ENCODE data around the gene TAF15. TPM values are rescaled to one million over a fixed set of nuclear protein-coding genes. Genes with fewer than 3 reads are reported as not detected.

The TAF15 gene
- total and polyA plus RNA-seq, 10 of the 15 experiments (the other 5 are each of a cell fraction or from before 2014, with no cell fraction given), result 9.5 to 259 (median 40.4) TPM

DNA sequence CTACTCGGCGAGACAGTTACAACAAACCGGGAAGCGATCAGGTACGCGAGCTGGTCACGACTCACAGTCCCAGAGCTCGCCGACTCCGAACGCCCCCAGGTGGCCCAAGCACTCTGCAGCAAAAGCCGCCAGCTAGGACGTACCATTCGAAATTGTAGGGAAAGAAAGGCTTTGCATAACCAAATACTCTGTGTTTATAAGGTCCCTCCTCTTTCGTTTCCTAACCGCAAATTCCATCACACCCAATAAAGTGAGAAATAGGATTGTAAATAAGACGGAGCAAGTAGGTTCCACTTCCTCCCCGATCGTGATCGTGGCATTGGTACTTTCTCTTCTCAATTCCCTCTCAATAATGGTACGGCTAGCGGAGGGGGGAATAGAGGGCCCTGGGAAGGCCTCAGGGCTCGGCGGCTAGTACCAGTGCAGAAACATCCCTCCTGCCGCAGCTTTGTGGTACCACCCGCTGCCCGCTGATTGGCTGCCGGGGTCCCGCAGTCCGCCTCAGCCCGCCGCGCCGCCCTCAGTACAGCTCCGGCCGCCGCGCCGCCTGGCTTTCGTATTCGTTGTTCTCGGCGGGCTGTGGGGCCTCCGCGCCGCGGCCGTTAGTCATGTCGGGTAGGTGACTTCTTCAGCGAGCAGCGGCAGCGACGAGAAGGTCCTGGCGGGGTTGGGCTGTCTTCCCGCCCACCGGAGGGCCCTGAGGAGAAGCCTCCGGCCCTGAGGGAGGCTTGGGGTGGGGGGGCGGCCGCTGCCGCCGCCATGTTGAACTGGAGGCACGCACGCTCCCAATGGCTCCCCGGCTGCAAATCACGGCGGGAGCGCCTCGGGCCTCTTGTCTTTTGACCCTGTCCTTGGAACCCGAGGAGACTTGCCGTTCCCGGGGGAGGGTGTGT lies at the start of gene TAF15 (continued):
- TF ChIP-seq, protein P1, sequence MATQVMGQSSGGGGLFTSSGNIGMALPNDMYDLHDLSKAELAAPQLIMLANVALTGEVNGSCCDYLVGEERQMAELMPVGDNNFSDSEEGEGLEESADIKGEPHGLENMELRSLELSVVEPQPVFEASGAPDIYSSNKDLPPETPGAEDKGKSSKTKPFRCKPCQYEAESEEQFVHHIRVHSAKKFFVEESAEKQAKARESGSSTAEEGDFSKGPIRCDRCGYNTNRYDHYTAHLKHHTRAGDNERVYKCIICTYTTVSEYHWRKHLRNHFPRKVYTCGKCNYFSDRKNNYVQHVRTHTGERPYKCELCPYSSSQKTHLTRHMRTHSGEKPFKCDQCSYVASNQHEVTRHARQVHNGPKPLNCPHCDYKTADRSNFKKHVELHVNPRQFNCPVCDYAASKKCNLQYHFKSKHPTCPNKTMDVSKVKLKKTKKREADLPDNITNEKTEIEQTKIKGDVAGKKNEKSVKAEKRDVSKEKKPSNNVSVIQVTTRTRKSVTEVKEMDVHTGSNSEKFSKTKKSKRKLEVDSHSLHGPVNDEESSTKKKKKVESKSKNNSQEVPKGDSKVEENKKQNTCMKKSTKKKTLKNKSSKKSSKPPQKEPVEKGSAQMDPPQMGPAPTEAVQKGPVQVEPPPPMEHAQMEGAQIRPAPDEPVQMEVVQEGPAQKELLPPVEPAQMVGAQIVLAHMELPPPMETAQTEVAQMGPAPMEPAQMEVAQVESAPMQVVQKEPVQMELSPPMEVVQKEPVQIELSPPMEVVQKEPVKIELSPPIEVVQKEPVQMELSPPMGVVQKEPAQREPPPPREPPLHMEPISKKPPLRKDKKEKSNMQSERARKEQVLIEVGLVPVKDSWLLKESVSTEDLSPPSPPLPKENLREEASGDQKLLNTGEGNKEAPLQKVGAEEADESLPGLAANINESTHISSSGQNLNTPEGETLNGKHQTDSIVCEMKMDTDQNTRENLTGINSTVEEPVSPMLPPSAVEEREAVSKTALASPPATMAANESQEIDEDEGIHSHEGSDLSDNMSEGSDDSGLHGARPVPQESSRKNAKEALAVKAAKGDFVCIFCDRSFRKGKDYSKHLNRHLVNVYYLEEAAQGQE (IDR thresholded peaks at IDR 0.05; ENCODE audit: low read depth, low read length), result peak; percentile 48; the same call in 1 of the 2 replicates
- TF ChIP-seq, protein P2, sequence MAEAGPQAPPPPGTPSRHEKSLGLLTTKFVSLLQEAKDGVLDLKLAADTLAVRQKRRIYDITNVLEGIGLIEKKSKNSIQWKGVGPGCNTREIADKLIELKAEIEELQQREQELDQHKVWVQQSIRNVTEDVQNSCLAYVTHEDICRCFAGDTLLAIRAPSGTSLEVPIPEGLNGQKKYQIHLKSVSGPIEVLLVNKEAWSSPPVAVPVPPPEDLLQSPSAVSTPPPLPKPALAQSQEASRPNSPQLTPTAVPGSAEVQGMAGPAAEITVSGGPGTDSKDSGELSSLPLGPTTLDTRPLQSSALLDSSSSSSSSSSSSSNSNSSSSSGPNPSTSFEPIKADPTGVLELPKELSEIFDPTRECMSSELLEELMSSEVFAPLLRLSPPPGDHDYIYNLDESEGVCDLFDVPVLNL (IDR thresholded peaks at IDR 0.05; ENCODE audit: low read depth, low read length), result 0 out of 2 replicates have a peak, but pooled peaks have one; percentile 39
- no peak; the same call in 1 of the 2 replicates for TF ChIP-seq ZBED1 (IDR thresholded peaks at IDR 0.05; ENCODE audit: borderline replicate concordance)
- peak; percentile 40; the same call in 1 of the 2 replicates for TF ChIP-seq TBL1XR1 (IDR thresholded peaks at IDR 0.05; ENCODE audit: low read depth, low read length)
- peak in 1 of 2 experiments; percentile 34; a peak in 1 of 3 replicates for TF ChIP-seq EGR1 (IDR thresholded peaks at IDR 0.05; ENCODE audit: borderline replicate concordance in 1 of 2, low read depth in 2 of 2, low read length in 2 of 2)
- no peak; the same call in 1 of the 2 replicates for TF ChIP-seq JUNB (IDR thresholded peaks at IDR 0.05)
- peak; percentile 34 for TF ChIP-seq RAD21 (IDR thresholded peaks at IDR 0.05; ENCODE audit: insufficient read depth, low read depth, low read length)
- peak; percentile 19 for TF ChIP-seq GATAD2B (conservative IDR thresholded peaks at IDR 0.05; ENCODE audit: low read depth)
- TF ChIP-seq, protein P3, sequence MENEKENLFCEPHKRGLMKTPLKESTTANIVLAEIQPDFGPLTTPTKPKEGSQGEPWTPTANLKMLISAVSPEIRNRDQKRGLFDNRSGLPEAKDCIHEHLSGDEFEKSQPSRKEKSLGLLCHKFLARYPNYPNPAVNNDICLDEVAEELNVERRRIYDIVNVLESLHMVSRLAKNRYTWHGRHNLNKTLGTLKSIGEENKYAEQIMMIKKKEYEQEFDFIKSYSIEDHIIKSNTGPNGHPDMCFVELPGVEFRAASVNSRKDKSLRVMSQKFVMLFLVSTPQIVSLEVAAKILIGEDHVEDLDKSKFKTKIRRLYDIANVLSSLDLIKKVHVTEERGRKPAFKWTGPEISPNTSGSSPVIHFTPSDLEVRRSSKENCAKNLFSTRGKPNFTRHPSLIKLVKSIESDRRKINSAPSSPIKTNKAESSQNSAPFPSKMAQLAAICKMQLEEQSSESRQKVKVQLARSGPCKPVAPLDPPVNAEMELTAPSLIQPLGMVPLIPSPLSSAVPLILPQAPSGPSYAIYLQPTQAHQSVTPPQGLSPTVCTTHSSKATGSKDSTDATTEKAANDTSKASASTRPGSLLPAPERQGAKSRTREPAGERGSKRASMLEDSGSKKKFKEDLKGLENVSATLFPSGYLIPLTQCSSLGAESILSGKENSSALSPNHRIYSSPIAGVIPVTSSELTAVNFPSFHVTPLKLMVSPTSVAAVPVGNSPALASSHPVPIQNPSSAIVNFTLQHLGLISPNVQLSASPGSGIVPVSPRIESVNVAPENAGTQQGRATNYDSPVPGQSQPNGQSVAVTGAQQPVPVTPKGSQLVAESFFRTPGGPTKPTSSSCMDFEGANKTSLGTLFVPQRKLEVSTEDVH (IDR thresholded peaks at IDR 0.05; ENCODE audit: low read depth, partially characterized antibody), result peak; percentile 79
- peak; percentile 82 for TF ChIP-seq IKZF1 (conservative IDR thresholded peaks at IDR 0.05)
- TF ChIP-seq STAT1 (conservative IDR thresholded peaks at IDR 0.05), result peak; percentile 54; the same call in 1 of the 2 replicates
- TF ChIP-seq, protein P4, sequence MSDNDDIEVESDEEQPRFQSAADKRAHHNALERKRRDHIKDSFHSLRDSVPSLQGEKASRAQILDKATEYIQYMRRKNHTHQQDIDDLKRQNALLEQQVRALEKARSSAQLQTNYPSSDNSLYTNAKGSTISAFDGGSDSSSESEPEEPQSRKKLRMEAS (IDR thresholded peaks at IDR 0.05; ENCODE audit: low read depth, low read length), result peak; percentile 32
- TF ChIP-seq SPI1 (IDR thresholded peaks at IDR 0.05; ENCODE audit: borderline replicate concordance, insufficient read depth, low read depth, low read length), result peak; percentile 87
- peak; percentile 98 for TF ChIP-seq POLR2AphosphoS5 (IDR thresholded peaks at IDR 0.05; ENCODE audit: low read length)
- peak; percentile 95 for TF ChIP-seq YY1 (IDR thresholded peaks at IDR 0.05; ENCODE audit: low read depth, low read length)
- TF ChIP-seq TAF1 (IDR thresholded peaks at IDR 0.05; ENCODE audit: borderline replicate concordance, low read depth, low read length), result peak; percentile 98
- peak; percentile 57 for TF ChIP-seq SIX5 (IDR thresholded peaks at IDR 0.05; ENCODE audit: low read depth, low read length, severe bottlenecking)

Measured in GM12878 (cell line).